ENCODE data around the gene DGKE. TPM values are rescaled to one million over a fixed set of nuclear protein-coding genes. Genes with fewer than 3 reads are reported as not detected.

Gene DGKE
- total and polyA plus RNA-seq, 2 of the 13 experiments (the other 11 are each of a cell fraction or from before 2014, with no cell fraction given), result 3.2 to 5.3 TPM

- TF ChIP-seq BRD4 (CRISPR knock-in tag; IDR thresholded peaks at IDR 0.05) (no peak), RARA (CRISPR knock-in tag; IDR thresholded peaks at IDR 0.05) (no peak), TEF (CRISPR knock-in tag; IDR thresholded peaks at IDR 0.05) (no peak), BORCS8-MEF2B (CRISPR knock-in tag; IDR thresholded peaks at IDR 0.05) (no peak), CCDC6 (CRISPR knock-in tag; IDR thresholded peaks at IDR 0.05) (0 out of 2 replicates have a peak, but pooled peaks have one; percentile 9), ELF4 (CRISPR knock-in tag; IDR thresholded peaks at IDR 0.05; ENCODE audit: borderline replicate concordance) (peak; percentile 9; the same call in 1 of the 2 replicates), HNRNPK (IDR thresholded peaks at IDR 0.05; ENCODE audit: low read depth, low read length, poor library complexity, severe bottlenecking) (peak; percentile 15), NR0B2 (CRISPR knock-in tag; IDR thresholded peaks at IDR 0.05) (no peak), ZNF318 (CRISPR knock-in tag; IDR thresholded peaks at IDR 0.05) (no peak), SNAPC4 (CRISPR knock-in tag; IDR thresholded peaks at IDR 0.05) (0 out of 2 replicates have a peak, but pooled peaks have one; percentile 6), HDAC2 (CRISPR knock-in tag; IDR thresholded peaks at IDR 0.05) (no peak), GABPA (IDR thresholded peaks at IDR 0.05; ENCODE audit: low read depth, low read length) (no peak), GABPA (CRISPR knock-in tag; IDR thresholded peaks at IDR 0.05; ENCODE audit: low read depth) (0 out of 2 replicates have a peak, but pooled peaks have one; percentile 5), FOXA1 (IDR thresholded peaks at IDR 0.05) (no peak), FOXA1 (CRISPR knock-in tag; IDR thresholded peaks at IDR 0.05) (no peak), GATAD2A (CRISPR knock-in tag; IDR thresholded peaks at IDR 0.05) (peak; percentile 7; the same call in 1 of the 2 replicates)
These were observed 80.8 kb downstream of the DGKE start (continued) for GRCh38 chr17:56914581-56915273.

Data from HepG2 (cell line).